Spleen (tissue), 11 donors: ENCODE results near the gene FYN. TPM values are rescaled to one million over a fixed set of nuclear protein-coding genes. Genes with fewer than 3 reads are reported as not detected.

Experiments used
- DNase-seq: peaks from one replicate; pipeline ENCODE4 v3.0.0-alpha.2; 2020
- H3K27ac ChIP-seq, 8 donors: fragments of 200-600 bp; sonication (generic) in 7 of 8; 1 replicate in 4 of 8; 2 replicates in 4 of 8; pipeline versions ENCODE4 v1.5.0 to v1.8.0; 2016 to 2021; ENCODE audit warnings: inconsistent platforms in 4 of 8, mild to moderate bottlenecking in 4 of 8, moderate library complexity in 1 of 8
- H3K27me3 ChIP-seq, 7 donors: fragments of 200-600 bp; sonication (generic) in 6 of 7; replicated peaks in 1 of 7; 1 replicate in 4 of 7; 2 replicates in 3 of 7; pipeline versions ENCODE4 v1.5.0 to v1.8.0; 2016 to 2021; ENCODE audit warnings: inconsistent platforms in 3 of 7, mild to moderate bottlenecking in 1 of 7
- H3K36me3 ChIP-seq, 6 donors: fragments of 200-600 bp; sonication (generic) in 5 of 6; 1 replicate in 4 of 6; 2 replicates in 2 of 6; pipeline versions ENCODE4 v1.5.0 to v1.8.0; 2016 to 2021; ENCODE audit warnings: inconsistent platforms in 2 of 6
- H3K4me1 ChIP-seq, 6 donors: fragments of 200-600 bp; sonication (generic) in 5 of 6; 1 replicate in 3 of 6; 2 replicates in 3 of 6; pipeline versions ENCODE4 v1.5.0 to v1.8.0; 2016 to 2021; ENCODE audit warnings: inconsistent platforms in 3 of 6
- H3K4me3 ChIP-seq, 8 donors: fragments of 200-600 bp; sonication (generic) in 7 of 8; 1 replicate in 4 of 8; 2 replicates in 4 of 8; pipeline versions ENCODE4 v1.5.0 to v1.8.0; 2016 to 2021; ENCODE audit warnings: inconsistent platforms in 4 of 8, mild to moderate bottlenecking in 4 of 8, moderate library complexity in 2 of 8
- H3K9me3 ChIP-seq, 8 donors: fragments of 200-600 bp; sonication (generic) in 7 of 8; 1 replicate in 4 of 8; 2 replicates in 4 of 8; pipeline versions ENCODE4 v1.5.0 to v1.8.0; 2016 to 2021; ENCODE audit warnings: inconsistent platforms in 4 of 8
- POLR2A ChIP-seq, 3 donors: fragments of 450-650 bp; IDR thresholded peaks; one replicate each; pipeline ENCODE4 v1.5.1; 2017; ENCODE audit warnings: antibody characterized with exemption in 3 of 3, mild to moderate bottlenecking in 1 of 3
- POLR2AphosphoS5 ChIP-seq, 3 donors: sonication (generic); formaldehyde crosslinking; IDR thresholded peaks; one replicate each; pipeline ENCODE4 v1.5.1; 2017; ENCODE audit warnings: antibody characterized with exemption in 3 of 3
- WGBS, 5 donors: extraction: QIAGEN DNeasy Blood & Tissue Kit in 3 of 5; methylation state at CpG; one replicate each; pipeline versions ENCODE4 v1.1.5 to v1.1.7; 2013 to 2018; 5-methylcytosine and 5-hydroxymethylcytosine counted together
- intact Hi-C: fragments of 100-400 bp; cut with DNase I; formaldehyde crosslinking; loops from one replicate; pipeline ENCODE4 v1.15.0; 2023; ENCODE audit warnings: low total_unique reads
- polyA plus RNA-seq, 3 donors: library from polyadenylated mRNA; stranded (reverse); fragments of 200-250 nt; gene quantifications; one replicate each; pipeline ENCODE4 v1.2.1, GENCODE V29; 2013
- total RNA-seq, 7 donors: library from RNA; depleted of rRNA in 3 of 7; stranded (reverse); fragments of >200 nt in 3 of 7; fragmentation: NEBNext Ultra II Directional in 4 of 7; extraction: Animal tissue kit (Norgen Biotek cat#: 25700) in 4 of 7; gene quantifications; one replicate each; pipeline versions ENCODE4 v1.1.0 to v1.2.1, GENCODE V29; 2016 to 2021
- TF ChIP-seq, protein P1 (sequence below), 11 experiments: fragments of 200-600 bp in 7 of 11; fragments of 450-650 bp in 4 of 11; sonication (generic) in 4 of 11; IDR thresholded peaks in 8 of 11; conservative IDR thresholded peaks in 3 of 11; 1 replicate in 7 of 11; 2 replicates in 4 of 11; pipeline versions ENCODE4 v1.4.0 to v1.8.0; 2016 to 2021; ENCODE audit warnings: antibody characterized with exemption in 11 of 11, inconsistent platforms in 4 of 11, mild to moderate bottlenecking in 1 of 11
- donor health status: healthy with polysubstance abuse.
- donor health status: DM: no; HTN: no; CAD: no; lungs with moderate emphysema.
- donor health status: DM: no; HTN: no; CAD: no.
- donor health status: Bipolar disorder and iron deficiency.
- donor health status: healthy.
- donor health status: DM: no; HTN: no; CAD: no.
- donor health status: DM: yes; HTN: yes; CAD: no.

Gene FYN
- total and polyA plus RNA-seq, 10 donors, result 56.6 to 409 (median 205) TPM

DNA sequence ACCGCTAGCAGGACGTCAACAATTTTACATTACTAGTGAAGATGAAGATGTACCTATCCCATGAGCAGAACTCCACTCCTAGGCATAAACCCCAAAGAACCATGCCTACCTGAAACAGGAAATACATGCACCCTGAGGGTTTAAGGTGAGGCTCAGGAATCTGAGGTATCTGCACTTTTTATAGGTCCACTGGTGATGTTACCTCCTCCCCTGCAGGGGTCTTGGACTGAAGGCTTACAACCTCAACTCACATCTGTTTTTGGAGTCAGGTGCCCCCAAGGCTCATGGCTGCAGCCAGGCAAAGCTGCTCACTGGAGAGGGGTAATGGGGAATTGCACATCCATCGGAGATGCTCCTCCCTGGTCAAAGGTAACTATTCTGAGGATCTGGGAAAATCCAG is 135.1 kb downstream of the FYN start:
- DNase-seq, result no peak
- Histone ChIP-seq H3K27me3 (no peaks in the 10 kb centered on the region), H3K4me1 (peaks cover 17 to 100% (median 82%) of the 10 kb centered on the region in 6 donors), H3K27ac (peak overlapping the region in 4 of 8 donors; percentile 43 to 75 (median 54)), H3K36me3 (peaks cover 0 to 32% (median 0%) of the 10 kb centered on the region in 6 donors), H3K4me3 (no peak overlapping the region), H3K9me3 (peaks cover 0 to under 1% (median 0%) of the 10 kb centered on the region in 8 donors)
- 90 to 98% (median 96%) methylated on average over 3 of the region's 3 CpGs for WGBS, 5 donors
- TF ChIP-seq POLR2A (IDR thresholded peaks at IDR 0.05) (no peak), POLR2AphosphoS5 (IDR thresholded peaks at IDR 0.05) (no peak)
- TF ChIP-seq, protein P1, sequence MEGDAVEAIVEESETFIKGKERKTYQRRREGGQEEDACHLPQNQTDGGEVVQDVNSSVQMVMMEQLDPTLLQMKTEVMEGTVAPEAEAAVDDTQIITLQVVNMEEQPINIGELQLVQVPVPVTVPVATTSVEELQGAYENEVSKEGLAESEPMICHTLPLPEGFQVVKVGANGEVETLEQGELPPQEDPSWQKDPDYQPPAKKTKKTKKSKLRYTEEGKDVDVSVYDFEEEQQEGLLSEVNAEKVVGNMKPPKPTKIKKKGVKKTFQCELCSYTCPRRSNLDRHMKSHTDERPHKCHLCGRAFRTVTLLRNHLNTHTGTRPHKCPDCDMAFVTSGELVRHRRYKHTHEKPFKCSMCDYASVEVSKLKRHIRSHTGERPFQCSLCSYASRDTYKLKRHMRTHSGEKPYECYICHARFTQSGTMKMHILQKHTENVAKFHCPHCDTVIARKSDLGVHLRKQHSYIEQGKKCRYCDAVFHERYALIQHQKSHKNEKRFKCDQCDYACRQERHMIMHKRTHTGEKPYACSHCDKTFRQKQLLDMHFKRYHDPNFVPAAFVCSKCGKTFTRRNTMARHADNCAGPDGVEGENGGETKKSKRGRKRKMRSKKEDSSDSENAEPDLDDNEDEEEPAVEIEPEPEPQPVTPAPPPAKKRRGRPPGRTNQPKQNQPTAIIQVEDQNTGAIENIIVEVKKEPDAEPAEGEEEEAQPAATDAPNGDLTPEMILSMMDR (IDR thresholded peaks at IDR 0.05 in 8 of 11, conservative IDR thresholded peaks at IDR 0.05 in 3 of 11), result no peak
- intact Hi-C loops, result no loop called here

DNA sequence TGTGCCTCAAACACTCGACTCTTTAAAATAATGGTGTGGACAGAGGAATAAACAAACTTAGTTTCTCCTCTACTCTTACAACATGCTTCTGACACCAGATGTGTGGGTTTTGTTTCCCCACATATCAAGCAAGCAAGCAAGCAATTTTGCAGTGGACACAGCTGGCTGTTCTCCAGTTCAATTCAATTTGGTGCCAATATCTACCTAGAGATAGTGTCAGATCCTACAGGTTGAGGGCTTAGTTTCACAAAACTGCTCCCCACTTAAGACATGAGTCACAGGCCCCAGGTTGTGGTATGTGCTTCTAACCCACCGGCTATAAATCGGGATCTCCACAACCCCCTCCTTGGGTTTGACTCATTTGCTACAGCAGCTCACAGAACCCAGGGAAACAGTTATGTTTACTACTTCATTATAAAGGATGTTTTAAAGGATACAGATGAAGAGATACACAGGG is 136.2 kb downstream of the FYN start:
- Histone ChIP-seq H3K9me3 (peaks cover 0 to 11% (median 9%) of the 10 kb centered on the region in 8 donors), H3K4me1 (peaks cover 17 to 100% (median 88%) of the 10 kb centered on the region in 6 donors), H3K4me3 (no peak overlapping the region), H3K27me3 (no peaks in the 10 kb centered on the region), H3K27ac (peak overlapping the region in 3 of 8 donors; percentile 46 to 75 (median 46)), H3K36me3 (peaks cover 0 to 37% (median 0%) of the 10 kb centered on the region in 6 donors)
- intact Hi-C loops, result no loop called here
- TF ChIP-seq, protein P1 (IDR thresholded peaks at IDR 0.05 in 8 of 11, conservative IDR thresholded peaks at IDR 0.05 in 3 of 11), result no peak
- TF ChIP-seq POLR2AphosphoS5 (IDR thresholded peaks at IDR 0.05) (no peak), POLR2A (IDR thresholded peaks at IDR 0.05) (no peak)
- 72 to 81% (median 76%) methylated on average over 3 of the region's 3 CpGs for WGBS, 5 donors
- no peak for DNase-seq

DNA sequence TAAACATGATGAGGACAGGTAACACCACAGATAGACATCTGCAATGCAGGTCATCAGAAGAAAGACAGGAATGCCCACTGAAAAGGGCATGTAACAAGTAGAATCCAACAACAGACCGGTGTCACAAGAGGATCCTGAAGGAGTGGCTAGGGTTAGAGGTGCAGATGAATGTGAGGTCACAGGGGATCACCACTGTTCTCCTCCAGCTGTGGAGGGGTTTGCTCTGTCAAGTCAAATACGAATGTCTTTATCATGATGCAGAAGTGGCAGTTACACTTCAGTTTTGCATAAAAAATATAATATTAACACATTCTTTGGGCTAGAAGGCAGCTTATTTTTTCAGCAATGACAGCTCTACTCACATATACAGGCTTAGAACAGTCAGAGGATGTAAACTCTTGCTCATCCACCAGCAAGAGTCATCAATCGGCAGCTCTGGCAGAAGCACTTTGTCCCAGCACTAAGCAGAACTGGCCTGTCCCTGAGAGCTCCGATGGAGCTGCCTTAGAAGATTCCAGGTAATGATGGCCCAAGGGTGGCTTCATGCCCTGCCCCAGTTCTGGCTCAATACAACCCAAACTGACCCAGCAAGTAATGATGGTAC is 137.1 kb downstream of the FYN start:
- TF ChIP-seq, protein P1 (IDR thresholded peaks at IDR 0.05 in 8 of 11, conservative IDR thresholded peaks at IDR 0.05 in 3 of 11), result no peak
- no peak for TF ChIP-seq POLR2AphosphoS5 (IDR thresholded peaks at IDR 0.05)
- no peak for TF ChIP-seq POLR2A (IDR thresholded peaks at IDR 0.05)
- Histone ChIP-seq H3K27me3 (no peaks in the 10 kb centered on the region), H3K9me3 (peaks cover 0 to 12% (median 9%) of the 10 kb centered on the region in 8 donors), H3K4me1 (peaks cover 17 to 100% (median 93%) of the 10 kb centered on the region in 6 donors), H3K27ac (peak overlapping the region in 4 of 8 donors; percentile 12 to 75 (median 46)), H3K36me3 (peaks cover 0 to 37% (median 0%) of the 10 kb centered on the region in 6 donors), H3K4me3 (no peak overlapping the region)
- intact Hi-C loops, result no loop called here
- WGBS, 5 donors, result 79 to 84% (median 83%) methylated on average over 4 of the region's 4 CpGs
- no peak for DNase-seq
